GM18499 (cell line): ENCODE measurements around the gene TIGD3.

ENCODE experiments used
- ATAC-seq: cut with Tn5 transposase; IDR thresholded peaks from one replicate; pipeline ENCODE4 v1.9.1; 2021; ENCODE audit warnings: moderate number of reproducible peaks; ENCODE audit not compliant: insufficient read depth, unreplicated experiment

TIGD3 gene

GRCh38 chr11:65363770-65364169 lies 9.2 kb downstream of the TIGD3 start:
- no peak for ATAC-seq

GRCh38 chr11:65366340-65366773 lies 11.8 kb downstream of the TIGD3 start:
- ATAC-seq = no peak

GRCh38 chr11:65370659-65371049 lies 16.1 kb downstream of the TIGD3 start:
- no peak for ATAC-seq

GRCh38 chr11:65373839-65374580 lies 19.5 kb downstream of the TIGD3 start:
- no peak for ATAC-seq

GRCh38 chr11:65375012-65375411 lies 20.5 kb downstream of the TIGD3 start:
- no peak for ATAC-seq

GRCh38 chr11:65376138-65376713 lies 21.7 kb downstream of the TIGD3 start:
- no peak for ATAC-seq

- no peak for ATAC-seq
Observed at GRCh38 chr11:65377036-65377435, 22.5 kb downstream of the TIGD3 start.

GRCh38 chr11:65377777-65378176 lies 23.2 kb downstream of the TIGD3 start:
- no peak for ATAC-seq

- no peak for ATAC-seq
Observed at GRCh38 chr11:65378208-65378927, 23.8 kb downstream of the TIGD3 start.

GRCh38 chr11:65378928-65379638 lies 24.5 kb downstream of the TIGD3 start:
- ATAC-seq = no peak

GRCh38 chr11:65379698-65380459 lies 25.3 kb downstream of the TIGD3 start:
- no peak for ATAC-seq

- ATAC-seq = no peak
Observed at GRCh38 chr11:65380460-65381119, 26.0 kb downstream of the TIGD3 start.

- ATAC-seq = no peak
Observed at GRCh38 chr11:65381716-65382032, 27.1 kb downstream of the TIGD3 start.

GRCh38 chr11:65382033-65382803 lies 27.7 kb downstream of the TIGD3 start, which contains the start of gene SLC25A45:
TSS of gene SLC25A45 (minus strand) at chr11:65382646. CDS start at chr11:65381951, 695 bp downstream.
- ATAC-seq = no peak

GRCh38 chr11:65382804-65383368 lies 28.3 kb downstream of the TIGD3 start:
- no peak for ATAC-seq

- ATAC-seq = no peak
Observed at GRCh38 chr11:65383778-65384177, 29.2 kb downstream of the TIGD3 start.

GRCh38 chr11:65384301-65384889 lies 29.8 kb downstream of the TIGD3 start:
- no peak for ATAC-seq
